IPS-18c (cell line): ENCODE measurements around the gene HECTD4.

Source experiments
- H3K4me3 ChIP-seq: 2 replicates; pipeline ENCODE4 v1.7.0; 2013; ENCODE audit warnings: low read depth, mild to moderate bottlenecking, low read length, moderate library complexity; ENCODE audit not compliant: insufficient read depth
- H3K9me3 ChIP-seq: one replicate; pipeline ENCODE4 v1.6.1; 2013; ENCODE audit warnings: mild to moderate bottlenecking, low read length, moderate library complexity; ENCODE audit not compliant: control insufficient read depth, insufficient read depth

The HECTD4 gene

GRCh38 chr12:112185093-112185923 is 196.9 kb downstream of the HECTD4 start:
- Histone ChIP-seq H3K9me3 (no peaks in the 10 kb centered on the region), H3K4me3 (no peak overlapping the region)

GRCh38 chr12:112184056-112184887 is 198.0 kb downstream of the HECTD4 start:
- Histone ChIP-seq H3K4me3 (no peak overlapping the region; the same call in 1 of the 2 replicates), H3K9me3 (no peaks in the 10 kb centered on the region)

- no peaks in the 10 kb centered on the region for H3K9me3 ChIP-seq
- no peak overlapping the region for H3K4me3 ChIP-seq
Measured at GRCh38 chr12:112183141-112184021, 198.8 kb downstream of the HECTD4 start.

- Histone ChIP-seq H3K9me3 (no peaks in the 10 kb centered on the region), H3K4me3 (no peak overlapping the region)
Measured at GRCh38 chr12:112182499-112182898, 199.7 kb downstream of the HECTD4 start.

- no peaks in the 10 kb centered on the region for H3K9me3 ChIP-seq
- H3K4me3 ChIP-seq: no peak overlapping the region
Measured at GRCh38 chr12:112180422-112180821, 201.8 kb downstream of the HECTD4 start.

GRCh38 chr12:112179916-112180315 is 202.3 kb downstream of the HECTD4 start:
- Histone ChIP-seq H3K4me3 (no peak overlapping the region), H3K9me3 (no peaks in the 10 kb centered on the region)

GRCh38 chr12:112179341-112179740 is 202.9 kb downstream of the HECTD4 start:
- Histone ChIP-seq H3K9me3 (no peaks in the 10 kb centered on the region), H3K4me3 (no peak overlapping the region)

GRCh38 chr12:112178796-112179195 is 203.4 kb downstream of the HECTD4 start:
- Histone ChIP-seq H3K9me3 (no peaks in the 10 kb centered on the region), H3K4me3 (no peak overlapping the region)

GRCh38 chr12:112176321-112177010 is 205.8 kb downstream of the HECTD4 start:
- H3K4me3 ChIP-seq: no peak overlapping the region
- no peaks in the 10 kb centered on the region for H3K9me3 ChIP-seq

- H3K4me3 ChIP-seq: no peak overlapping the region
- no peaks in the 10 kb centered on the region for H3K9me3 ChIP-seq
Measured at GRCh38 chr12:112175361-112176155, 206.7 kb downstream of the HECTD4 start.

GRCh38 chr12:112172556-112173324 is 209.5 kb downstream of the HECTD4 start:
- no peak overlapping the region for H3K4me3 ChIP-seq
- no peaks in the 10 kb centered on the region for H3K9me3 ChIP-seq

GRCh38 chr12:112170971-112171596 is 211.1 kb downstream of the HECTD4 start:
- no peak overlapping the region for H3K4me3 ChIP-seq
- no peaks in the 10 kb centered on the region for H3K9me3 ChIP-seq

GRCh38 chr12:112170376-112170775 is 211.9 kb downstream of the HECTD4 start:
- Histone ChIP-seq H3K9me3 (no peaks in the 10 kb centered on the region), H3K4me3 (no peak overlapping the region)

- no peaks in the 10 kb centered on the region for H3K9me3 ChIP-seq
- no peak overlapping the region for H3K4me3 ChIP-seq
Measured at GRCh38 chr12:112169966-112170365, 212.3 kb downstream of the HECTD4 start.
